MM.1S (cell line): ENCODE measurements around the gene CCDC90B.

Experiments used
- DNase-seq: peaks from one replicate; pipeline ENCODE4 v3.0.0-alpha.2; 2015
- H2AFZ ChIP-seq: fragments of 300-600 bp; sonication (generic); 2 replicates; pipeline ENCODE4 v1.6.0; 2016; ENCODE audit warnings: antibody characterized with exemption, low read length
- H3F3A ChIP-seq: fragments of 300-600 bp; sonication (generic); 2 replicates; pipeline ENCODE4 v1.6.1; 2016; ENCODE audit warnings: mild to moderate bottlenecking, antibody characterized with exemption, low read length, moderate library complexity, mixed read lengths; ENCODE audit not compliant: insufficient read depth
- H3K27ac ChIP-seq: fragments of 300-600 bp; sonication (generic); 2 replicates; pipeline ENCODE4 v1.5.1; 2016; ENCODE audit warnings: mild to moderate bottlenecking, low read length
- H3K27me3 ChIP-seq: fragments of 300-600 bp; sonication (generic); replicated peaks from 2 replicates; pipeline ENCODE4 v1.6.0; 2016; ENCODE audit warnings: low read length; ENCODE audit not compliant: insufficient read depth
- H3K36me3 ChIP-seq: fragments of 300-600 bp; sonication (generic); replicated peaks from 2 replicates; pipeline ENCODE4 v1.6.1; 2016; ENCODE audit warnings: mild to moderate bottlenecking, low read length, mixed read lengths; ENCODE audit not compliant: insufficient read depth
- H3K4me1 ChIP-seq: fragments of 300-600 bp; sonication (generic); 2 replicates; pipeline ENCODE4 v1.6.1; 2016; ENCODE audit warnings: low read length, mixed read lengths
- H3K4me2 ChIP-seq: fragments of 300-600 bp; sonication (generic); 2 replicates; pipeline ENCODE4 v1.6.0; 2016; ENCODE audit warnings: low read depth, low read length
- H3K4me3 ChIP-seq: fragments of 300-600 bp; sonication (generic); 2 replicates; pipeline ENCODE4 v1.5.1; 2016; ENCODE audit warnings: low read length, mixed read lengths
- H3K79me2 ChIP-seq: fragments of 300-600 bp; sonication (generic); 2 replicates; pipeline ENCODE4 v1.6.1; 2016; ENCODE audit warnings: mixed run types, low read length, mixed read lengths
- H3K9ac ChIP-seq: fragments of 300-600 bp; sonication (generic); 2 replicates; pipeline ENCODE4 v1.6.1; 2016; ENCODE audit warnings: low read length, mixed read lengths
- H3K9me2 ChIP-seq: fragments of 300-600 bp; sonication (generic); replicated peaks from 2 replicates; pipeline ENCODE4 v1.6.1; 2016; ENCODE audit warnings: mild to moderate bottlenecking, low read length, mixed read lengths; ENCODE audit not compliant: insufficient read depth
- H3K9me3 ChIP-seq: fragments of 300-600 bp; sonication (generic); replicated peaks from 2 replicates; pipeline ENCODE4 v1.6.1; 2016; ENCODE audit warnings: mild to moderate bottlenecking, low read length, mixed read lengths; ENCODE audit not compliant: insufficient read depth
- H4K20me1 ChIP-seq: fragments of 300-600 bp; sonication (generic); 2 replicates; pipeline ENCODE4 v1.6.1; 2016; ENCODE audit warnings: mild to moderate bottlenecking, low read length, moderate library complexity, mixed read lengths; ENCODE audit not compliant: insufficient read depth
- CTCF ChIP-seq: fragments of 300-600 bp; sonication (generic); IDR thresholded peaks from 2 replicates; pipeline ENCODE4 v1.5.1; 2016; ENCODE audit warnings: antibody characterized with exemption, low read length, mixed read lengths
- EZH2 ChIP-seq: fragments of 300-600 bp; sonication (generic); optimal IDR thresholded peaks from 2 replicates; pipeline ENCODE3; 2017; ENCODE audit warnings: low read depth, mild to moderate bottlenecking, antibody characterized with exemption, low read length, mixed read lengths
- EZH2phosphoT487 ChIP-seq: fragments of 300-600 bp; sonication (generic); IDR thresholded peaks from 2 replicates; pipeline ENCODE4 v1.6.1; 2018; ENCODE audit warnings: antibody characterized with exemption, low read length

CCDC90B gene, protein sequence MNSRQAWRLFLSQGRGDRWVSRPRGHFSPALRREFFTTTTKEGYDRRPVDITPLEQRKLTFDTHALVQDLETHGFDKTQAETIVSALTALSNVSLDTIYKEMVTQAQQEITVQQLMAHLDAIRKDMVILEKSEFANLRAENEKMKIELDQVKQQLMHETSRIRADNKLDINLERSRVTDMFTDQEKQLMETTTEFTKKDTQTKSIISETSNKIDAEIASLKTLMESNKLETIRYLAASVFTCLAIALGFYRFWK

GRCh38 chr11:83285771-83286528 lies at the start of gene CCDC90B:
Gene CCDC90B, minus strand, starts transcription at chr11:83286367. Its CDS starts 395 bp downstream, at chr11:83285972.
- H3K9me2 ChIP-seq = no peaks in the 10 kb centered on the region
- H2AFZ ChIP-seq = peak within 1 kb of the TSS; percentile 96
- peak within 1 kb of the TSS; percentile 98 for H3K9ac ChIP-seq
- DNase-seq = peak; percentile 98
- no peaks in the 10 kb centered on the region for H4K20me1 ChIP-seq
- peak within 1 kb of the TSS; percentile 85 for H3K4me2 ChIP-seq
- no peaks in the 10 kb centered on the region for H3K36me3 ChIP-seq
- peaks cover 5% of the 10 kb centered on the region for H3F3A ChIP-seq
- no peak for TF ChIP-seq EZH2phosphoT487
- peak; percentile 48 for TF ChIP-seq CTCF
- no peak for TF ChIP-seq EZH2
- peaks cover 22% of the 10 kb centered on the region for H3K4me1 ChIP-seq
- peak within 1 kb of the TSS; percentile 93 for H3K27ac ChIP-seq
- no peaks in the 10 kb centered on the region for H3K27me3 ChIP-seq
- no peaks in the 10 kb centered on the region for H3K9me3 ChIP-seq
- H3K79me2 ChIP-seq = peaks cover 36% of the 10 kb centered on the region
- peak within 1 kb of the TSS; percentile 96 for H3K4me3 ChIP-seq

DNA sequence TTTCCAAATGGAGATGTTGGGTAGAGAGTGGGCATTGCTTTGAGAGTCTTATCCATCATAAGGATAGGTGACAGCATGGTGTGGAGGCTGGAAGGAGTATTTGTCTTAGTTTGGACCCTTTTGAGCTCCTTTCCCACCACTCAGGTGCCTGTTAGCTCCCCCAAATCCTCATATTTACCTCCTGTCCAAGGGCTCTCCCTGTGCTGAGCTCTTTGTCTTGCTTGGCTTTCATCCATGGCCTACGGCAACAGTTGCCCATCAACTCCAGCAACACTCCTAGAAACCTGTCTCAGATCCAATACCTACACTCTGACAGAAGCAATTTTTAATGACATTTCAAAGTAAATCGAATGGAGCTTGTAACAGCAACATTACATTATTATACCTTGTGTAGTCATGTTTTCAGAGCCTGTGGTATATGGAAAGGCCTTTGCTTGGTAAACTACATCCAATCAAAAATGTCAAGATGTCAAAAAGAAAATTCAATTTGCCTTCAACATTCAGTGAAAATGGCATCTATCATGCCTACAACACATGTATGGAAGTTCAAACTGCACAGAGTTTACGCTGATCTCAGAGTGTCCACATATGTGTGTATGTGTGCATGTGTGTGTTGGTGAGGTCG lies 49.4 kb upstream of the CCDC90B start:
- TF ChIP-seq EZH2 (no peak), CTCF (no peak), EZH2phosphoT487 (no peak)
- Histone ChIP-seq H3K9ac (no peak overlapping the region), H3K4me3 (no peak overlapping the region), H3K4me2 (no peak overlapping the region), H3K4me1 (no peaks in the 10 kb centered on the region), H4K20me1 (no peaks in the 10 kb centered on the region), H3K9me2 (no peaks in the 10 kb centered on the region), H3K79me2 (no peaks in the 10 kb centered on the region), H3F3A (no peaks in the 10 kb centered on the region), H3K36me3 (no peaks in the 10 kb centered on the region), H3K9me3 (no peaks in the 10 kb centered on the region), H2AFZ (no peak overlapping the region), H3K27me3 (no peaks in the 10 kb centered on the region), H3K27ac (no peak overlapping the region)
- DNase-seq = no peak

GRCh38 chr11:83330303-83330702 lies 44.1 kb upstream of the CCDC90B start:
- H3K4me3 ChIP-seq = no peak overlapping the region

More at GRCh38 chr11:83330303-83330702, 44.1 kb upstream of the CCDC90B start:
- no peaks in the 10 kb centered on the region for H3K79me2 ChIP-seq
- TF ChIP-seq CTCF (no peak), EZH2phosphoT487 (no peak), EZH2 (no peak)
- H3K9me3 ChIP-seq = no peaks in the 10 kb centered on the region
- H4K20me1 ChIP-seq = no peaks in the 10 kb centered on the region
- no peak overlapping the region for H2AFZ ChIP-seq
- no peak for DNase-seq
- H3K9ac ChIP-seq = no peak overlapping the region
- H3K4me1 ChIP-seq = no peaks in the 10 kb centered on the region
- no peaks in the 10 kb centered on the region for H3F3A ChIP-seq
- no peaks in the 10 kb centered on the region for H3K27me3 ChIP-seq
- no peak overlapping the region for H3K27ac ChIP-seq
- no peak overlapping the region for H3K4me2 ChIP-seq
- H3K9me2 ChIP-seq = no peaks in the 10 kb centered on the region
- no peaks in the 10 kb centered on the region for H3K36me3 ChIP-seq
